Measurements from ENCODE around the gene SQOR.

Gene SQOR

GRCh38 chr15:45664451-45664850, 29.6 kb downstream of the SQOR start:
- no peak for DNase-seq

DNA sequence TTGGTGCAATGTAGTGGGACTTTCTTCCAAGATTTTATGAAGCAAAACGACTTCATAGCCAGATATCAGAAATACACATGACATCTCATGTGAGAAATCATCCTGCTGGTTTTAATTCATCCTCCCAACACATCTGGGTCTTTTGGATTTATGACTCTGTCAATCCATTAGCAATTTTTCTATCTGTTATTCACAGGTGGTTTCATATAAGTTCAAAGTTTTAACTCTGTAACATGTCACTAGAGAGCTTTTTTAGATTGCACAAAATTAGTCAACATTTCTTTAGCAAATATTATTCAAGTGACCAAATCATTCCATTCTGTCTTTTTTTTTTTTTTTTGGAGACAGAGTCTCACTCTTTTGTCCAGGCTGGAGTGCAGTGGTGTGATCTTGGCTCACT, 30.4 kb downstream of the SQOR start:
- DNase-seq: no peak

- DNase-seq: no peak
Observed at GRCh38 chr15:45666119-45666875, 31.5 kb downstream of the SQOR start.

DNA sequence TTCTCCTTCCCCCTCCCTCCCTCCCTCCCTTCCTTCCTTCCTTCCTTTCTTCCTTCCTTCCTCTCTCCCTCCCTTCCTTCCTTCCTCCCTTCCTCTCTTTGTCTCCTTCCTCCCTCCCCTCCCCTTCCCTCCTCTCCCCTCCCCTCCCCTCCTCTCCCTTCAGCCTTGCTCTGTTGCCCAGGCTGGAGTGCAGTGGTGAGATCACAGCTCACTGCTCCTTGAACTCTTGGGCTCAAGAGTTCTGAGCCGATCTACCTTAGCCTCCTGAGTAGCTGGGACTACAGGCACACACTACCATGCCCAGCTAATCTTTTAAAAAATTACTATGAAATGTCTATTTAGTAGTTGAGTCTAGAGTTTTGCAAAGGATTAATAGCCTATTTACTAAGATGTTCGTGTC, 32.2 kb downstream of the SQOR start:
- no peak for DNase-seq

DNA sequence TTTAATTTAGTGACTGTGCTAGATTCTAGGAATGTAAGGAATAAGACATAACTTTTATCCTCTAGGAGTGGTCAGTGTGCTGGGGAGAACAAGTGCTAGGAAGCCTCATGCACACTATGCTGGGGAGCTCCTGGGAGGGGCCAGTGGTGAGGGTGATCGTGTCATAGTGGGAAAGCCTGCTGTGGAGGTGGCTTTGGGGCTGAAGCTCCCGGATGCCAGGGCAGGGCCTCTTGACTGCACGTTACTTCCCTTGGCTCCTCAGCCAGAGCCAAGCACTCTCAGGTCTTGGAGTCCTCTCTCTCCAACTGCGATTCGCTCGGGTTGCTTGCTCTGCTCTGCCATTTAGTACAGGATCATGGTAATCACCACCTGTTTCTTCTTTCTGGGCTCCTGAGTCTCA, 33.6 kb downstream of the SQOR start:
- no peak for DNase-seq

DNA sequence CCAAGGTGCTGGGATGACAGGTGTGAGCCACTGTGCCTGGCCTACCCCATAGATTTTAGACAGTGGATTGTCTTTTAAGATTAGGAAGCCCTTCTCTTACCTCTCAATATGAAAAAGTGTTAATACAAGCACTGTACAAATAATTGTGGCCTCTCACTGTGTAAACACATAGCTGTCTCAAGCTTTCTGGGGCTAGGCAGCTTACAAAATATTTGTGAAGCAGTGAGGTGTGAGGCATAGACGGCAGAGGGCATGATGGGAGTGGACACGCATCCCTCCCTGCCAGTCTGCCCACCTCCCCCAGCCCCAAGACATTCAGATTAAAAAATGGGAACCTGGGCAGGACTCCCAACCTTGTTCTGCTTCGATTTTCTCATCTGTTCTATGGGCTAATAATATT, 34.6 kb downstream of the SQOR start:
- no peak for DNase-seq

GRCh38 chr15:45670091-45670490, 35.3 kb downstream of the SQOR start:
- DNase-seq: no peak

- no peak for DNase-seq
Observed at GRCh38 chr15:45670511-45670910, 35.7 kb downstream of the SQOR start.

GRCh38 chr15:45674677-45675076, 39.8 kb downstream of the SQOR start:
- DNase-seq: no peak

DNA sequence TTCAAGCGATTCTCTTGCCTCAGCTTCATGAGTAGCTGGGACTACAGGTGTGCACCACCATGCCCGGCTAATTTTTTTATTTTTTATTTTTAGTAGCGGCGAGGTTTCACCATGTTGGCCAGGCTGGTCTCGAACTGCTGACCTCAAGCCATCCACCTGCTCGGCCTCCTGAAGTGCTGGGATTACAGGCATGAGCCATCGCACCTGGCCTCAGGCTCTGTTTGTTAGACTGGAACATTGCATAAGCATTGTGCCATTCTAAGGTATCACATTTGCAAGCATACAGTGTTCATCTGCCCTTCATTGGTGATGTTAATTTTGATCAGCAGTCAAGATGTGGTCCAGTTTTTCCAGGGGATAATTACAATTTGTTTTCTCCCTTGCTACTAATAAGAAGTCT, 43.0 kb downstream of the SQOR start:
- no peak for DNase-seq

- DNase-seq: no peak
Observed at GRCh38 chr15:45678459-45679178, 43.8 kb downstream of the SQOR start.

- DNase-seq: no peak
Observed at GRCh38 chr15:45684533-45684932, 49.7 kb downstream of the SQOR start.

GRCh38 chr15:45689616-45690015, 54.8 kb downstream of the SQOR start:
- DNase-seq: no peak

DNA sequence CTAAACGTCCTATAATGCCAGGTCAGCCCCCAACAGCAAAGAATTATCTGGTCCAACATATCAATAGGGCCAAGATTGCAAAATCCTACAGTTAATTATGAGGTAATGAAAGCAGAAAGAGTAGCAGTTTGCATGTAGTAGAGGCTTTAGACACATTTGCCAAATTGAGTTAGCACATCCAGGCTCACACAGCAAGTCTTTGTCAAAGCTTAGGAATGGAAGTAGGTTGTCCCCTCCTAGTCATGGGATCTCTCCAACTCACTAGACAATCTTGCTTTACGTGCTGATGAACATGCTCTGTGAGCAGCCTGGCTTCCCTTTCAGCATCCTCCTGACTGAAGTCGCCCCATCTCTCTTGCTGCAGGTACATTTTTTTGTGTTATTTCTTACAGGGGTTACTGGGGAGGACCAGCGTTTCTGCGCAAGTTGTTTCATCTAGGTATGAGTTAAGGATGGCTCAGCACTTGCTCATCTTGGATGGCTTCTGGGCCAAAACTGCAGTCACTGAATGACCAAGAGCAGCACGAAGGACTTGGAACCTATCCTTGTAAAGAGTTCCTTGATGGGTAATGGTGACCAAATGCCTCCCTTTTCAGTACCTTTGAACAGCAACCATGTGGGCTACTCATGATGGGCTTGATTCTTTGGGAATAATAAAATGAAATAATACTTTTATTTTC, 55.9 kb downstream of the SQOR start:
- DNase-seq: no peak

GRCh38 chr15:45701108-45701507, 66.3 kb downstream of the SQOR start:
- DNase-seq: no peak

GRCh38 chr15:45702041-45702440, 67.2 kb downstream of the SQOR start:
- DNase-seq: no peak

GRCh38 chr15:45703670-45704328, 69.0 kb downstream of the SQOR start:
- DNase-seq: no peak

DNA sequence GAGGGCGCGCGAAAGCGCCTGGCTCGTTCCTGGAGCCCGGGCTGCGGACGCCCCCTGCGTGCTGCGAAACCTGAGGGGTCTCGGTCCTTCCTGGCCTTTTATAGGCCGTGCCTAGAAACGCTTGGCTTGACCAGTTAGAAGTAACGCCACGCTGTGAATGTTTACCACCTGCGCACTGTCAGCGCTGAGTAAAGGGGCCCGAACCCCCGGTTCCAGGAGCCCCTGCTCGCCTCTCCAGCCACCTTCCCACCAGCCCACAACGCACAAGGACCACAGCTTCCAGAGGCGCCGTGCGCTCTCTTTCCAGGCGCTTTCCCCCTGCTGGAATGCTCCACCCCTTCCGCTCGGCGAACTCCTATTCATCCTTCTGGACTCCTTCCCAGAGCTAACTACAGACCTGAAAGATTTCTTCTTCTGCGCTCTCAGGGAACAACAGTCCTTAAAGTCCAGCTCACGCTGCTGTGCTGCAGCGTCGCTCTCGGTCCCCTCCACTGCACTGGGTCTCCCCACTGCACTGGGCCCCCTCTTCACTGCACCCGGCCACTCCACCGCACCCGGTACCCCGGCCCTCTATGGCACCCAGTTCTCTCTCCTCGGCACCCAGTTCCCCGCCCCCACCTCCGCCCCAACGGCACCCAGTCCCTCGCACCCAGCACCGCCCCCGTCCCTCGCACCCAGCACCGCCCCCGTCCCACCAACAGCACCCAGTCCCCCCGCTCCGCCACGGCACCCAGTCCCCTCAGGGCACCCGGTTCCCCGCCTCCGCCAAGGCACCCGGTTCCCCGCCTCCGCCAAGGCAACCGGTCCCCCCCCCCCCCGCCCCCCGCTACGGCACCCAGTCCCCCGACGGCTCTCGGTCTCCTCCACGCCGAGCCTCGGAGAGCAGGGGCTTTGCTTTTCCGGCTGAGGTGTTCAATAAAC, 69.8 kb downstream of the SQOR start:
- DNase-seq: no peak

DNA sequence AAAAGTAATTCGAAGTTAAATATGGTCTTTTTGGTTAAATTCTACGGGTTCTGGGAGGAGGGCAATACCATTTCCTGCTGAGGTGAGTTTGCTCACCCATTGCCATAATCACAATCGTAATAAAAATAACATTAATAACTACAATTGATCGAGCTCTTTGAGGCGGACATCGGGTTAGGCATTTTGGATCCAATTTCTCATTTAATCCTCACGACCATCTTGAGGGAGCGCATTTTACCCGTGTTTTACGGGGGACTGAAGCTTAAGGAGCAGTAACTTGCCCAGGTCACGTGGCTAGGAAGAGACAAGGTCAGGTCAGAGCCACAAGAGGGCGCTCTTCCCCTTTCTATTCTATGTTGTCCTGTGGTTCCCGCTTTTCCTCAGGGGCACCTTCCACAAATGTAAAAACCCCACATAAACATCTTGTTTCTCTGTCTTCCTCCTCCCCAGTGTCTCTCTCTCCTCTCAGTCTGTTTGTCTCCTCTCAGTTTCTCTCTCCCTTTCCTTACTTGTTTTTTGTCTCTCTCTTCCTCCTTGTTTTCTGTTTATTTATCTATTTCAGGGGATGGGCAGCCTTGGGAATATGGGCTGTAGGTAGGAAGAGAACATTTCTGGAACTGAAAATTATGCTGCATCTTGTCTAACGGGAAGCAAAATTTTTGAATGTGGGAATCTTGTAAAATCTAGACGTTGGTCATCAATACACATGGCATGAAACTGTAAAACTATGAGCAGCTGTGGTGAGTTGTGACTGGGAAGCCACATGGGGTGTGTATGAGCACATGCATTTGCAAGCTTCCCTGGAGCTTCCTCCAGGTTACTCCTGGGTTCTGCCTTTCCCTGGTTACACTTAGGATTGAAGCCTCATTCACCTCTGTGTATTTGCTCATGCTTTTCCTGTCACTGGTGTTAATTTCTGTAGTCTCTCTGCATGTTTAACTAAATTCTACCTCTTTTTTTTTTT, 71.0 kb downstream of the SQOR start:
- peak; percentile 39 to 49 for DNase-seq

- DNase-seq: no peak
Observed at GRCh38 chr15:45710657-45711056, 75.8 kb downstream of the SQOR start.

Measured in NCI-H1930 (cell line).